Peyer's patch (tissue), 4 donors: ENCODE measurements around the gene ROR1.

Source experiments
- CTCF ChIP-seq, 6 experiments: fragments of 450-650 bp in 4 of 6; fragments of 200-600 bp in 2 of 6; sonication (generic) in 1 of 6; IDR thresholded peaks; one replicate each; pipeline ENCODE4 v1.5.1; 2017 to 2019; ENCODE audit warnings: antibody characterized with exemption in 6 of 6, mild to moderate bottlenecking in 3 of 6, moderate library complexity in 1 of 6
- POLR2A ChIP-seq, 2 donors: fragments of 450-650 bp; IDR thresholded peaks; one replicate each; pipeline ENCODE4 v1.5.1; 2017; ENCODE audit warnings: antibody characterized with exemption in 2 of 2, mild to moderate bottlenecking in 2 of 2, moderate library complexity in 2 of 2

- TF ChIP-seq CTCF (IDR thresholded peaks at IDR 0.05) (no peak), POLR2A (IDR thresholded peaks at IDR 0.05) (no peak)
These were observed 195.7 kb downstream of the ROR1 start for GRCh38 chr1:63969441-63969901.
